ENCODE results near the gene UBE3C. TPM values are rescaled to one million over a fixed set of nuclear protein-coding genes. Genes with fewer than 3 reads are reported as not detected.

UBE3C gene
- total and polyA plus RNA-seq, 9 of the 15 experiments (the other 6 are each of a cell fraction or from before 2014, with no cell fraction given): 9.6 to 91.7 (median 75.4) TPM

- no peak for TF ChIP-seq SREBF2 (CRISPR knock-in tag; IDR thresholded peaks at IDR 0.05)
- TF ChIP-seq RUNX1 (IDR thresholded peaks at IDR 0.05; ENCODE audit: low read depth): no peak
- no peak for TF ChIP-seq ZBTB17 (CRISPR knock-in tag; IDR thresholded peaks at IDR 0.05)
- TF ChIP-seq RAD21 (CRISPR knock-in tag; conservative IDR thresholded peaks at IDR 0.05 in 1 of 2, IDR thresholded peaks at IDR 0.05 in 1 of 2): no peak
- no peak for TF ChIP-seq ZNF140 (CRISPR knock-in tag; IDR thresholded peaks at IDR 0.05)
- TF ChIP-seq ZNF717 (CRISPR knock-in tag; IDR thresholded peaks at IDR 0.05): no peak
- TF ChIP-seq ELK1 (CRISPR knock-in tag; IDR thresholded peaks at IDR 0.05): no peak
- TF ChIP-seq NCOA1 (IDR thresholded peaks at IDR 0.05; ENCODE audit: low read depth): no peak
- intact Hi-C loops (cut with micrococcal nuclease): loop anchor here (5.0 kb wide), 2 partner anchors 48 to 103 kb away; no protein-coding TSS in a partner anchor
- DNase-seq (ENCODE audit: extremely low read depth in 1 of 4, low spot score in 3 of 4) (no peak), ATAC-seq (no peak), FAIRE-seq (no peak)
- no TSS peak for BruUV-seq (replicated peaks)
- Histone ChIP-seq H3K9ac (ENCODE audit: insufficient read depth in 1 of 2, low read depth in 2 of 2, low read length in 2 of 2) (0 out of 4 replicates have a peak overlapping the region, but pooled peaks of 1 of the 2 experiments have one; percentile 27), H3K4me1 (replicated peaks in 1 of 2; ENCODE audit: control insufficient read depth in 2 of 2, insufficient read depth in 2 of 2, low read length in 2 of 2) (peaks cover 12 to 49% of the 10 kb centered on the region in 2 experiments; a peak in 4 of 5 replicates), H3K27me3 (ENCODE audit: control insufficient read depth in 2 of 2, insufficient read depth in 2 of 2, low read length in 2 of 2) (peaks cover 48 to 49% of the 10 kb centered on the region in 2 experiments), H2AFZ (ENCODE audit: low read depth, low read length) (no peak overlapping the region), H3K36me3 (ENCODE audit: control insufficient read depth, insufficient read depth, low read length) (no peaks in the 10 kb centered on the region), H3K27ac (ENCODE audit: extremely low read depth, low read depth, low read length) (no peak overlapping the region), H3K9me3 (replicated peaks; ENCODE audit: control insufficient read depth, insufficient read depth, low read depth, low read length) (no peaks in the 10 kb centered on the region), H4K20me1 (replicated peaks; ENCODE audit: control insufficient read depth, insufficient read depth, low read length) (peaks cover 8% of the 10 kb centered on the region; the same call in 1 of the 2 replicates), H3K4me2 (ENCODE audit: insufficient read depth, low read length) (no peak overlapping the region), H3K4me3 (no peak overlapping the region), H3K79me2 (ENCODE audit: control insufficient read depth, insufficient read depth, low read length) (no peaks in the 10 kb centered on the region), H3K9me1 (ENCODE audit: control insufficient read depth, insufficient read depth, low read length) (peaks cover 8% of the 10 kb centered on the region)
- ChIA-PET POLR2A (interaction anchor here (0.9 kb wide), 1 partner anchor 8 kb away, joined by 3 read pairs; no protein-coding TSS in a partner anchor), CTCF (ENCODE audit: low intra/inter-chr PET ratio) (no interaction called here)
- in situ Hi-C loops (cut with MboI): no loop called here
- 7% methylated on average over 12 of the region's 12 CpGs for WGBS (ENCODE audit: insufficient coverage, low coverage, missing lambda C conversion rate)
These were observed 156.0 kb downstream of the UBE3C start for GRCh38 chr7:157294773-157295172.

Data from K562 (cell line).